ENCODE data around the gene PDGFD. TPM values are rescaled to one million over a fixed set of nuclear protein-coding genes. Genes with fewer than 3 reads are reported as not detected.

PDGFD gene
- total and polyA plus RNA-seq, 8 donors, result 9.9 to 52.1 (median 20.2) TPM

DNA sequence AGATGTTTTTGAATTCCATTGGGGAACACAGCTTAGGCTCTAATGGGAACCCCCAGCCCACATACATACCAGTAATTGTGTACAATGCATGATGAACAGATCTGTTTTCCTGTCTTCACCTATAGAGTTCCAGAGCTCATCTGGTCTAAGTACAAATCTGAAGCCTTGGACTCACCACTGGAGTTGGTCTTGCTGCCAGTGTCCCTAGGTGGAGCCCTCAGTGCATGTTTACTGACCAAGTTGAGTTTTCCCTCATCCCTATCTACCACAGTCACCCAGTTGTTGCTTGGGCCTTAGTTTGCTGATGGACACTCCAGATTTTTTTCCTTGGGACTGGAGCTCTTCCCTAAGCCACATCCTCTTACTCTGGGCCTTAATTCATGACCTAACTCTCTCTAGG lies 286.7 kb downstream of the PDGFD start:
- no peak for FAIRE-seq
- ATAC-seq, result peak in 1 of 4 donors; percentile 23
- intact Hi-C loops (cut with DNase I), result no loop called here

DNA sequence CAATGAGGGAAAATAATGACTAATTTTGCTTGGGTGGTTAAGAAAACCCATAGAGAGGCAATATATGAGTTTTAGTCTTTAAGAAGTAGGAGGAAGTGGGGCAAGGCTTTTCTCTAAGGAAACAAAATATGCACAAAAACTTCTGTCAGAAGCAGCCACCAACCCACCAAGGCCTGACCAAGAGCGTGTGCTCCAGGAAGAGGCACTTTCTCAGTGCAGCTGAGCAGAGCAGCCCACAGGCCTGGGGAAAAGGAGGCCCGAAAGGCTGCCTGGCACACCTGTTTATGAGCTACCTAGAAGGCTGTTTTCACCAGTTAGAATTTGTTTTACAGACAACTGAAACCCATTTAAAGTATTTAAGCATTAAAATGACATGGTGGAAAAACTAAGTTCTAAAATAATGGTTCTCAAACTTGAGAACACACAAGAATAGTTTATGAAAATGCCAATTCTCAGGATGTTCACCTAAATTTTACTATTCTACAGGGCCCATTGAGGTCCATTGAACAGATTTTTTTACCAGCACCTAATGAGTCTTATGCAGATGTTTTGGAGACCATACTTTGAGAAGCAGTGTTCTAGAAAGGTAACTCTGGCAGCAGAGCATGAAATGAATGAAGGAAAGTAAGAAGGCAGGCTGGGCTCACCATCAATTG lies 288.0 kb downstream of the PDGFD start:
- no peaks in the 10 kb centered on the region for H3K27me3 ChIP-seq
- H3K36me3 ChIP-seq, result no peaks in the 10 kb centered on the region
- H3K27ac ChIP-seq, result no peak overlapping the region
- DNase-seq, result no peak
- no peak overlapping the region for H3K4me3 ChIP-seq
- no peak for FAIRE-seq
- TF ChIP-seq CTCF (IDR thresholded peaks at IDR 0.05), result no peak
- H3K9me3 ChIP-seq, result no peaks in the 10 kb centered on the region
- no peaks in the 10 kb centered on the region for H3K4me1 ChIP-seq
- ATAC-seq, result no peak
- 81 to 97% methylated on average over 2 of the region's 2 CpGs for WGBS, 2 donors
- intact Hi-C loops (cut with DNase I), result no loop called here

More for the DNA sequence above, 286.7 kb downstream of the PDGFD start:
- Histone ChIP-seq H3K4me3 (no peak overlapping the region), H3K27me3 (no peaks in the 10 kb centered on the region), H3K36me3 (no peaks in the 10 kb centered on the region), H3K9me3 (no peaks in the 10 kb centered on the region), H3K27ac (no peak overlapping the region), H3K4me1 (no peaks in the 10 kb centered on the region)
- DNase-seq, result no peak
- TF ChIP-seq CTCF (IDR thresholded peaks at IDR 0.05), result no peak

DNA sequence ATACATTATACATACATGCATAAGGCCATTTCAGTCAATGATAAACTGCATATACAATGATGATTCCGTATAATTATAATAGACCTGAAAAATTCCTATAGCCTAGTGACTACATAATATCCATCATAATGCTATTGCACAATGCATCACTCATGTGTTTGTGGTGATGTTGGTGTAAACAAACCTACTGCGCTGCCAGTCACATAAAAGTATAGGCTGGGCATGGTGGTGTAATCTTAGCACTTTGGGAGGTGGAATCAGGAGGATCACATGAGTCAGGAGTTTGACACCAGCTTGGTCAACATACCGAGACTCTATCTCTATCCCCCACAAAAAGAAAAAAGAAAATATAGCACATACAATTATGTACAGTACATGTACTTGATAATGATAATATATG lies 291.2 kb downstream of the PDGFD start:
- no peaks in the 10 kb centered on the region for H3K36me3 ChIP-seq
- 87 to 97% methylated on average over 3 of the region's 3 CpGs for WGBS, 2 donors
- H3K27ac ChIP-seq, result no peak overlapping the region
- H3K4me3 ChIP-seq, result no peak overlapping the region
- ATAC-seq, result no peak
- intact Hi-C loops (cut with DNase I), result no loop called here
- H3K27me3 ChIP-seq, result no peaks in the 10 kb centered on the region
- no peak for TF ChIP-seq CTCF (IDR thresholded peaks at IDR 0.05)
- DNase-seq, result no peak
- H3K4me1 ChIP-seq, result no peaks in the 10 kb centered on the region
- H3K9me3 ChIP-seq, result no peaks in the 10 kb centered on the region
- no peak for FAIRE-seq

- TF ChIP-seq CTCF (IDR thresholded peaks at IDR 0.05), result no peak
- WGBS, 2 donors, result 74 to 81% methylated on average over 6 of the region's 6 CpGs
- Histone ChIP-seq H3K9me3 (no peaks in the 10 kb centered on the region), H3K27ac (no peak overlapping the region), H3K4me3 (no peak overlapping the region), H3K36me3 (no peaks in the 10 kb centered on the region), H3K27me3 (no peaks in the 10 kb centered on the region), H3K4me1 (no peaks in the 10 kb centered on the region)
- DNase-seq (no peak), FAIRE-seq (no peak), ATAC-seq (peak in 1 of 4 donors; percentile 34)
- intact Hi-C loops (cut with DNase I), result no loop called here
Measured at GRCh38 chr11:103871923-103872551, 291.9 kb downstream of the PDGFD start.

DNA sequence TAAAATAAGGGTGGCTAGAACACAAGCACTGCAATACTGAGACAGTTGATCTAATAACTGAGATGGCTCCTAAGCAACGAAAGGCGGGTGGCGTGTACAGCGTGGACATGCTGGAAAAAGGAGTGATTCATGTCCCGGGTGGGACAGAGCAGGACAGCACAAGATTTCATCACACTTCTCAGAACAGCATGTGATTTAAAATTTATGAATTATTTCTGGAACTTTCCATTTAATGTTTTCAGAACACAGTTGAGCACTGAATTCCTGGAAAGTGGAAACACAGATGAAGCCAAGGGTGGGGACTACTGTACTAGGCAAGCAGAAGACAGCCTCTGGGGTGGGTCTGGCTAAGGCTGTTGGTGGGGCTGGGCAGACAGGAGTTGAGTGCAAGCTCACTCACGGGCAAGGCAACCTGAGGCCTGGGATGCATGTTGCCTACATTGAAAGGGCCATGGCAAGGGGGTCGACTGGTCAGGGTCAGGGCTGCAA lies 293.1 kb downstream of the PDGFD start:
- H3K27me3 ChIP-seq, result no peaks in the 10 kb centered on the region
- intact Hi-C loops (cut with DNase I), result no loop called here
- 86 to 93% methylated on average over 7 of the region's 7 CpGs for WGBS, 2 donors
- no peaks in the 10 kb centered on the region for H3K4me1 ChIP-seq
- no peak overlapping the region for H3K27ac ChIP-seq
- H3K4me3 ChIP-seq, result no peak overlapping the region
- DNase-seq, result no peak
- H3K36me3 ChIP-seq, result no peaks in the 10 kb centered on the region
- TF ChIP-seq CTCF (IDR thresholded peaks at IDR 0.05), result no peak
- no peak for FAIRE-seq
- H3K9me3 ChIP-seq, result no peaks in the 10 kb centered on the region
- peak in 2 of 4 donors; percentile 59 to 66 for ATAC-seq
